NCI-H2081 (cell line): ENCODE data around the gene DPEP2.
"Not testable (repeated sequence)": the region's sequence is repeated elsewhere in the genome, so short reads cannot be mapped to it uniquely, and the experiment has no call there.

ENCODE experiments used
- DNase-seq, 2 experiments: peaks; one replicate each; lab custom pipeline; 2025; lab: John Stamatoyannopoulos, UW

DPEP2 gene, protein sequence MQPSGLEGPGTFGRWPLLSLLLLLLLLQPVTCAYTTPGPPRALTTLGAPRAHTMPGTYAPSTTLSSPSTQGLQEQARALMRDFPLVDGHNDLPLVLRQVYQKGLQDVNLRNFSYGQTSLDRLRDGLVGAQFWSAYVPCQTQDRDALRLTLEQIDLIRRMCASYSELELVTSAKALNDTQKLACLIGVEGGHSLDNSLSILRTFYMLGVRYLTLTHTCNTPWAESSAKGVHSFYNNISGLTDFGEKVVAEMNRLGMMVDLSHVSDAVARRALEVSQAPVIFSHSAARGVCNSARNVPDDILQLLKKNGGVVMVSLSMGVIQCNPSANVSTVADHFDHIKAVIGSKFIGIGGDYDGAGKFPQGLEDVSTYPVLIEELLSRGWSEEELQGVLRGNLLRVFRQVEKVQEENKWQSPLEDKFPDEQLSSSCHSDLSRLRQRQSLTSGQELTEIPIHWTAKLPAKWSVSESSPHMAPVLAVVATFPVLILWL

DNA sequence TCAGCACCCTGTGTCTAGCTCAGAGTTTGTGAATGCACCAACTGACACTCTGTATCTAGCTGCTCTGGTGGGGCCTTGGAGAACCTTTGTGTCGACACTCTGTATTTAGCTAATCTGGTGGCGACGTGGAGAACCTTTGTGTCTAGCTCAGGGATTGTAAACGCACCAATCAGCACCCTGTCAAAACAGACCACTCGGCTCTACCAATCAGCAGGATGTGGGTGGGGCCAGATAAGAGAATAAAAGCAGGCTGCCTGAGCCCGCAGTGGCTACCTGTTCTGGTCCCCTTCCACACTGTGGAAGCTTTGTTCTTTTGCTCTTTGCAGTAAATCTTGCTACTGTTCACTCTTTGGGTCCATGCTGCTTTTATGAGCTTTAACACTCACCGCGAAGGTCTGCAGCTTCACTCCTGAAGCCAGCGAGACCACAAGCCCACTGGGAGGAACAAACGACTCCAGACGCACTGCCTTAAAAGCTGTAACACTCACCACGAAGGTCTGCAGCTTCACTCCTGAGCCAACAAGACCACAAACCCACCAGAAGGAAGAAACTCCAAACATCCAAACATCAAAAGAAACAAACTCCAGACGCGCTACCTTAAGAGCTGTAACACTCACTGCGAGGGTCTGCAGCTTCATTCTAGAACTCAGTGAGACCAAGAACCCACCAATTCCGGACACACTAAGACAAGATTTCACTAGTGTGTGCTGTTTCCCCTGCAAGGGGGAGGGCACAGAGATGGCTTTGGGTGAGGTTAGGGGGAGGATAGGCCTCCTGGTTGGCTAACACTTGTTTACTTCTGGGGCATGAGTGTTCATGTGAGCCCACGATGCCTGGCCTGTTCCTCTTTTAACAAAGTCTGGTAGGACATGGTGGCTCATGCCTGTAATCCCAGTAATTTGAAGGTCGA is at the start of gene DPEP2:
TSS of gene DPEP2 (minus strand) at position 706 of the 910 bp plus-strand sequence. CDS start 6,272 bp downstream, outside the sequence.
- not testable (repeated sequence) for DNase-seq

DNA sequence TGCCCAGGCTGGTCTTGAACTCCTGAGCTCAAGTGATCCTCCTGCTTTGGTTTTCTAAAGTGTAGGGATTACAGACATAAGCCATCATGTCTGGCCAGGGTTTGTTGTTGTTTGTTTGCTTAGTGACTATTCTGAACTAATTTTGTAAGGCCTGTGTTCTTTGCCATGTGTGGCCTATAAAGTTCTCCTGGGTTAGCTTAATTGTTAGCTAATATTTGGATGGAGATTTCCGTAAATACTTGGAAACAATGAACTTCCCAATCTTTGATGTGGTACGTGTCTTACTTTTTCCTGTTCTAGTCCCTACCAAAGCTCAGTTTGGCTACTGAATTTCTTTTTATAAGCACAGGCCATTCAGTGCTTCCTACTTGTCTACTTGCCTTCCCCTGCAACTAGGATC is 48.7 kb upstream of the DPEP2 start:
- DNase-seq, result no peak

DNA sequence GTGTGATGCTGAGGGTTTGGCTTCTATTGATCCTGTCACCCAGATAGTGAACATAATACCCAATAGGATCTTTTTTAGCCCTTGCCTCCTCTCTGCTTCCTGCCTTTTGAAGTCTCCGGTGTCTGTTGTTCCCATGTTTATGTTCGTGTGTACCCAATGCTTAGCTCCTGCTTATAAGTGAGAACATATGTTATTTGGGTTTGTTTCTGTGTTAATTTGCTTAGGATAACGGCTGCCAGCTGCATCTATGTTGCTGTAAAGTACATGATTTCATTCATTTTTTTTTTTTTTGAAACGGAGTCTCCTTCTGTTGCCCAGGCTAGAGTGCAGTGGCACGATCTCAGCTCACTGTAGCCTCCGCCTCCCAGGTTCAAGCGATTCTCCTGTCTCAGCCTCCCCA is 46.8 kb upstream of the DPEP2 start:
- DNase-seq, result no peak

DNA sequence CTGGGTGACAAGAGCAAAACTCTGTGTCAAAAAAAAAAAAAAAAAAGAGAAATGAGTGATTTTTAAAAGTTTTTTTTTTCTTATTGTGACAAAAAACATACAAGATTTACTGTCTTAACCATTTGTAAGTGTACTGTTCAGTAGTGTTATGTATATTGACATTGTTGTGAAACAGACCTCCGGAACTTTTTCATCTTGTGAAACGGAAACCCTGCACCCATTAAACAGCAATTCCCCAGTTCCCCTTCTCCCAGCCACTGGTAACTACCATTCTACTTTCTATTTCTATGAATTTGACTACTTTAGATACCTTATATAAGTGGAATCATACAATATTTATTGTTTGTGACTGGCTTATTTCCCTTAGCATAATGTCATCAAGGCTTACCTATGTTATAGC is 42.5 kb upstream of the DPEP2 start:
- no peak for DNase-seq

DNA sequence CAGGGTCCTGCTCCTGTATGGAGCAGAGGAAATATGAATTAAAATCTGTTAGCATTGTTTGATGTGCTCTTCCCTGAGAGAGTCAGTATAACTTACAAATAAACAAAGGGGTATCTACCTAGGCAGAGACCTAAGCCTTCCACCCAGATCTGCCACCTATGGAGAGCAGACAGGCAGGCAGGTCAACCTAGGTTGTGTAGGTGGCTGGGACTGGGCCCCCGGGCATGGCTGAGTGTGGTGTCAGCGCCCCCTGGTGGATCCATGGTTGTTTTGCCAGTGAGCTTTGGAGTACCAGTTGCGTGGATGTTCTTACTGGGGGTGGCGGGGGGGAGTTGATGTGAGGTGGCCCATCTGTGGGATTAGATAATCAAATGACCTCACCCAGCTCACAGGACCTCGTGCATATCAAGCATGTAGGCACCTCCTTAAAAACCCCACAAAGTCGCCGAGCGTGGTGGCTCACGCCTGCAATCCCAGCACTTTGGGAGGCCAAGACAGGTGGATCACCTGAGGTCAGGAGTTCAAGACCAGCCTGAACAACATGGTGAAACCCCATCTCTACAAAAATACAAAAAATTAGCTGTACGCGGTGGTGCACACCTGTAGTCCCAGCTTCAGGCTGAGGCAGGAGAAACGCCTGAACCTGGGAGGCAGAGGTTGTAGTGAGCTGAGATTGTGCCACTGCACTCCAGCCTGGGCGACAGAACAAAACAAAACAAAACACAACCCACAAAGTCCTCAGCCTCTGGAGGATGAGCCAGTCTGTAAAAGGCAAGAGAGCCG is 41.4 kb upstream of the DPEP2 start:
- DNase-seq, result peak; percentile 37 to 47

DNA sequence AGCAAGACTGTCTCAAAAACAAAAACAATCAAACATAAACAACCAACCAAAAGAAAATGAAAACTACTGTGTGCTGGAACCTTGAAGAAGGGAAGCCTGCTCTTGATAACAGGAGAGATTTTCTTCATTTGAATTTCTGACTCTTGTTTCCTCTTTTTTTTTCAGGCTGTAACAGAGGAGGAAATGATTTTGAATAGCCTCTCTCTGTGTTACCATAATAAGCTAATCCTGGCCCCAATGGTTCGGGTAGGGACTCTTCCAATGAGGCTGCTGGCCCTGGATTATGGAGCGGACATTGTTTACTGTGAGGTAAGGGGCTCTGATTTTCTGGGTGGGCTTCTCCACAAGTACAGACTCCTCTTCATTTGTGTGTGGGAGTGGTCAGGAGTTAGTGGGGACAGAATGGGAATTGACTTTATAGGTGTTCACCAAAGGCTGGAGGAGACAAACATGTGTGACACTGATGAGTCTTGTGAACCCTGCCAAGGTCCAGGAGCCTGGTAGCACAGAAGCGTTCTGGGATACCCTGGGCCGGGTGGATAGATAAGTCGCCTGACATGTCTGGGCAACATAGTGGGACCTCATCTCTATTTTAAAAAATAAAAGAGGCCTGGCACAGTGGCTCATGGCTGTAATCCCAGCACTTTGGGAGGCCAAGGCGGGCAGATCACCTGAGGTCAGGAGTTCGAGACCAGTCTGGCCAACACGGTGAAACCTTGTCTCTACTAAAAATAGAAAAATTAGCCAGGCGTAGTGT is 38.7 kb upstream of the DPEP2 start:
- DNase-seq, result no peak

DNA sequence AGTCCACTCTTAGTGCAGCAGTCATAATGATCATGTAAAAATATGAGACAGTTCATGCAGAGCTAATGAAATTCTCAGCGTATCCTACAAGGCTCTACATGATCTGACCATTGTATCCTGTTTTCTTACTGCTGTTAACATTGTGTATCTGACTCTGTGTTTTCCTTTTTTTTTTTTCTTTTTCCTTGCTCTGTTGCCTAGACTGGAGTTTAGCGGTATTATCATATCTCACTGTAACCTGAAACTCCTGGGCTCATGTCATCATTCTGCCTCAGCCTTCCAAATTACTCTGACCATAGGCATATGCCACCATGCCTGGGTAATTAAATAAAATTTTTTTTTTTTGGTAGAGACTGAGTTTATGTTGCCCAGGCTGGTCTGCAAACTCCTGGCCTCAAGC is 35.9 kb upstream of the DPEP2 start:
- no peak for DNase-seq

DNA sequence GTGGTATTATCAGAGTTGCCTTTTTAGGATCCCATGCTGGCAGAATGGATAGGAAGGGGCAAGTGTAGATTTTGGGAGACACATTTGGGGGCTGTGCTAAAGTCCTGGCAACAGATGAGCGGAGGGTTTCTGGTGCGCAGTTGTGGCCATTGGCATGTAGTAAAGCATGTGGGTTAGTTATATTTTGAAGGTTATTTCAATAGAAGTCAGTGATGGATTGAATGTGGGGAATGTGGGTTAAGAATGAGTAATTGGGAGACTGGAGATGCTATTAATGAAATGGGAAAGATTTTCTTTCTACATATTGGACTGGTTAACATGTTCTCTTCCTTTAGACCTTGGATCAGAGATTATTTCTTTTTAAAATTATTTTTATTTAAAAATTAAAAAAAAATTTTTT is 33.8 kb upstream of the DPEP2 start:
- DNase-seq, result no peak

DNA sequence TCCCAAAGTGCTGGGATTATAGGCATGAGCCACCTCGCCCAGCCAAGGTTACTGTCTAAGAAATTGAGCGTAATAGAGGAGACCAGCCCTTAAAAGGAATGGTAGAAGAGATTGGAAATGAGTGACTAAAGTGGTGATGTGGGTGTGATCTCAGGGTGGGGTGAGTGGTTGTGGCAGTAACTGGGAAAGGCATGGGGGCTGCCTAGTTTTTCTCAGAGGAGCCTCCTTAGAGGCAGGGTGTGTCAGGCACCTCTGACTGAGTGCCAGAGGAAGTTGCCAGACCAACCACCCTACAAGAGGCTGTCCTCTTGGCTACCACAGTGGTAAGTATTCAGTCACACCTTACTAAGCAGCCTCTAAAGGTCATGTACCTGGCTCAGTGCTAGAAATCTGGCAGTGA is 32.7 kb upstream of the DPEP2 start:
- DNase-seq, result no peak

DNA sequence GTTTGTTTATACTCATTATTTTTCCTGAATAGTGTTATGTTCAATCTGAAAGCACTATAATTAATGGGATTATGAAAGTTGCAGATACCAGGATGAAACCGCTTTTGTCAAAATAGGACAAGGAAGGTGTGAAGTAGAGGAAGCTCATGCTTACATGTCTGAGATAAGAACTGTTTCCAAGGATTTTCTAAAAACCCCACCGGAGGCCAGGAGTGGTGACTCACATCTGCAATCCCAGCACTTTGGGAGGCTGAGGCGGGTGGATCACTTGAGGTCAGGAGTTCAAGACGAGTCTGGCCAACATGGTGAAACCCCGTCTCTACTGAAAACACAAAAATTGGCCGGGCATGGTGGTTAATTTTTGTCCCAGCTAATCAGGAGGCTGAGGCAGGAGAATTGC is 30.8 kb upstream of the DPEP2 start:
- DNase-seq, result not testable (repeated sequence)

DNA sequence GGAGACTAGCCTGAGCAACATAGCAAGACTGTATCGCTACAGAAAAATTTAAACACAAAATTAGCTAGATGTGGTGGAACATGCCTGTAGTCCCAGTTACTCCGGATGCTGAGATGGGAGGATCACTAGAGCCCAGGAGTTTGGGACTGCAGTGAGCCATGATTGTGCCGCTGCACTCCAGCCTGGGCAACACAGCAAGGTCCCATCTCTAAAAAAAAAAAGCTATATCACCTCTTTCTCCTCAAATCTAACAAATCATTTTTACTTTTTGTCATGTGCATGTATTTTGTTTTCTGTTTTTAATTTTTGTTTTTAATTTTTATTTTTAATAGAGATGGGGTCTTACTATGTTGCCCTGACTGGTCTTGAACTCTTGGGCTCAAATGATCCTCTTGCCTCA is 29.7 kb upstream of the DPEP2 start:
- DNase-seq, result no peak

DNA sequence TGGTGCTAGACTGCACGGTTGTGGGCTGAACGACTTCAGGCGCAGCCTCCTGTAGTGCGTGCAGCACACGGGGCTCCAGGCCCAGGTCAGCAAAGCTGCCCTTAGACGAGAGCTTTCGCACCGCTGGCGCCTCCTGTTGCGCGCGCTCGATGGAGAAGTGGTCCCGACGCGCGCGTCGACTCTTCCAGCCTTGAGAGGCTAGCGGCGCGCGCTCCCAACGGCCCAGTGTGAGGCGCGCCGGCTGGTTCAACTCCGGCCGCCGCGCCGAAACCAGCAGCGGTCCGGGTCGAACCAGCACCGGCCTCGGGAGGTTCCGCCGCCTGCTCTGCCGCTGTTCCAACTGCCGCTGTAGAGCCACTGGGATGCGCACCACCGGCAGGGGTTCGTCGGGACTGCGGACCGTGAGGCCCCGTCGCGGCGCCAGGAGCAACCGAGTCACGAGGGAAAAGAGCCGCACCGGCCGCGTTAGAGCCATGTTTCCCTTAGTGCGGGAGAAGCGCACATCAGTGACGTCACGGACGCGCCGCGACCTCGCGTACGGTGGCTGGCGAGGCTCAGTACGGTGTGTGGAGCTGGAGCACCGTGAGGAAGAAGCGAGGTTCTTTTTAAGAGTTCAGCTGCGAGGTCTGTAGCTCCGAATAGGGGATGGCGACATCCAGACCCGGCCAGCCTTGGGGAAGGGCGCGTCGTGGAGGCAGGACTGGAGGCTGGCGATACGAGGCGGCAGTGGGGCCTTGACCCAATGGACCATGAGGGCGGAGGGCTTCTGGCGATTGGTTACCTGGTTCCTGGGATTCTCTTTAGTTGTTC is 23.6 kb upstream of the DPEP2 start, which contains the start of the genes DDX28 and DUS2:
TSS of gene DDX28 (minus strand) at position 505 of the 810 bp plus-strand sequence. CDS start at position 475, 30 bp downstream.
TSS of gene DUS2 (plus strand) at position 557 of the 810 bp plus-strand sequence. CDS start 14,740 bp downstream, outside the sequence.
- peak; percentile 60 to 84 for DNase-seq

DNA sequence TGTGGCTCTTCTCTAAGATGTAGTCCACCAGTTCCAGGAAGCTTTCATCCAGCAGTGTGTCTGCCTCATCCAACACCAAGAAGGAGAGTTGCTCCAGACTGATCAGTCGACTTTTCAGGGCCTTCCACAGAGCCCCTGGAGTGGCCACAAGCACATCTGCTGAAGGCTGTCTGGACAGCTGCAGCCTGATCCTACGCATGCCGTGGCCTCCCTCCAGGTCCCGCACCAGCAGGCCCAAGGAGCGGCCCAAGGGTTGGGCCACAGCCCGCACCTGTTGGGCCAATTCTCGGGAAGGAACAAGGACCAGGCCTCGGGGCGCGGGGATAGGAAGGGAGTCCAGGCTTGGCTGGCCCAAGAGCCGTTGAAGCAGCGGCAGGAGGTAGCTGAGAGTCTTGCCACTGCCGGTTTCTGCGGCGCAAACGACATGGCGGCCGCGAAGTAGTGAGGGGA is 23.0 kb upstream of the DPEP2 start:
- no peak for DNase-seq

DNA sequence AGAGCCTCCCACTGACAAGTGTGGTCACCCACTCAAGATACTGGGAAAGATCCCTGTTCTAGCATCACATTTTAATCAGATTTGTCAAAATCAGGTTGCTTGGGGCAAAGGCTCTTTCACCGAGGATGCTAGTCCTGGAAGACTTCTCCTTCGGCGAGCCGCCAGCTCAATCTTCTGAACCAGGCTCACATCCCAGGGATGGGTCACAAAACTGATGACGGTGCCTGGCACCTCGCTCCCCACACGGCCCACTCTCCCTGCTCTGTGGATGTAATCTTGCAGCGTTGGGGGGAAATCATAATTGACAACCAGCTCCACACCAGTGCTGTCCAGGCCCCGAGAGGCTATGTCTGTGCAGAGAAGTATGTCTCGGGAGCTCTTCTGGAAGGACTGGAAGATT is 22.2 kb upstream of the DPEP2 start:
- DNase-seq, result no peak

DNA sequence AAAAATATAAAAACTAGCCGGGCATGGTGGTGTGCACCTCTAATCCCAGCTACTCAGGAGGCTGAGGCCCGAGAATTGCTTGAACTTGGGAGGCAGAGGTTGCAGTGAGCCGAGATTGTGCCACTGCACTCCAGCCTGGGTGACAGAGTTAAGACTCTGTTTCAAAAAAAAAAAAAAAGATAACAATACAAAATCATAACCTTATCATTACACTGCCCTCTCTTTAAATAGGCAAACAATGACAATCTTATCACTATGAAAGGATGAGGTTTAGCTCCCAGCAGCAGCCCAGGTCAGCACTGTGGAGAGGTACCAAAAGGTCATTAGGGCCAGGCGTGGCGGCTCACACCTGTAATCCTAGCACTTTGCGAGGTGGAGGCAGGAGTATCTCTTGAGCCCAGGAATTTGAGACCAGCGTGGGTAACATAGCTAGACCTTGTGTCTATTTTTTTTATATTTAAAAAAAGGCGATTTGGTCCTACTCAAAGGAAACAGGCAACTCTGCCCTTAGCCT is 19.9 kb upstream of the DPEP2 start:
- DNase-seq, result no peak

DNA sequence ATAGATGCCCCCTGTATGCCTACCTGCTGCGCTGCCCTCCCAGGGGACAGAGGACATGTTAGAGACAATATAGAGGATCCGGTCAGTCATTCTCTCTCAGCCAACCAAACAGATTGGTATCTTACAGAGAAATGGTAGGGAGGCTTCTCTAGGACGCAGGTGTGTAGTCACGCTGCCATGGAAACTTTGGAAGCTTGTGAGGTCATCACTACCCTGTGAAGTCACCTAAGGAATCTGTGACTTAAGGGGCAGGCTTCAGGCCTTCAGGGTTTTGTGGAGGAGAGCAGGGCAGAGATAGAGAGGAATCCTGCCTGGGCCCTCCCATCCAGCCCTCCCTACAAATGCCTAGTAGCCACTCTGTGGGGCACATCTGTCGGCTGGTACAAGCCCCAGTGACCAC is 16.4 kb upstream of the DPEP2 start, which contains the start of gene DPEP2NB:
TSS of gene DPEP2NB (minus strand) at position 231 of the 400 bp plus-strand sequence. CDS start at position 90, 141 bp downstream.
- no peak for DNase-seq

DNA sequence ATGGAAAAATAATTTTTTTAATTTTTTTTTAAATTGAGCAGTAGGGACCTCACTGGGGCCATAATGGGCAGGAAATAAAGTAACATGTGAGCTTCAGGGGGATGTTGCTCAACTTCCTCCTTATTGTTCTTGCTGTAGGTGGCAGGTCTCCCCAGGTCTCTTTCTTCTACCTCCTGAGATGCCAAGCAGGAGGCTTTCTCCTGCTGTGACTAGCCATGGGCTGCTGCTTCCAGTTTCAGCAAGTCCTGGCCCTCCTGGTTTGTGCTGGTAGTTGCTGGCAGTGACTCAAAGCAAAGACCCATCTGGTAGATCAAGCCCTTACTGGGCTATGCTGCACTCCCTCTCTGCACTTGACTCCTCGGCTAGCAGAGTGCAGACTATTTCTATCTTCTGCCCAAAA is 14.2 kb upstream of the DPEP2 start:
- no peak for DNase-seq

DNA sequence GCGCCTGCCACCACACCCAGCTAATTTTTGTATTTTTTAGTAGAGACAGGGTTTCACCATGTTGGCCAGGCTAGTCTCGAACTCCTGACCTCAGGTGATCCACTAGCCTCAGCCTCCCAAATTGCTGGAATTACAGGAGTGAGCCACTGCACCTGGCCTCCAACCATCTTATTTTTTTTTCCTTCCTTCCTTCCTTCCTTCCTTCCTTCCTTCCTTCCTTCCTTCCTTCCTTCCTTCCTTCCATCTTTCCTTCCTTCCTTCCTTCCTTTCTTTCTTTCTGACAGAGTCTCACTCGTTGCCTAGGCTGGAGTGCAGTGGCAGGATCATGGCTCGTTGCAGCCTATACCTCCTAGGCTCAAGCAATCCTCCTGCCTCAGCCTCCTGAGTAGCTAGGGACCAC is 10.6 kb upstream of the DPEP2 start:
- not testable (repeated sequence) for DNase-seq

DNA sequence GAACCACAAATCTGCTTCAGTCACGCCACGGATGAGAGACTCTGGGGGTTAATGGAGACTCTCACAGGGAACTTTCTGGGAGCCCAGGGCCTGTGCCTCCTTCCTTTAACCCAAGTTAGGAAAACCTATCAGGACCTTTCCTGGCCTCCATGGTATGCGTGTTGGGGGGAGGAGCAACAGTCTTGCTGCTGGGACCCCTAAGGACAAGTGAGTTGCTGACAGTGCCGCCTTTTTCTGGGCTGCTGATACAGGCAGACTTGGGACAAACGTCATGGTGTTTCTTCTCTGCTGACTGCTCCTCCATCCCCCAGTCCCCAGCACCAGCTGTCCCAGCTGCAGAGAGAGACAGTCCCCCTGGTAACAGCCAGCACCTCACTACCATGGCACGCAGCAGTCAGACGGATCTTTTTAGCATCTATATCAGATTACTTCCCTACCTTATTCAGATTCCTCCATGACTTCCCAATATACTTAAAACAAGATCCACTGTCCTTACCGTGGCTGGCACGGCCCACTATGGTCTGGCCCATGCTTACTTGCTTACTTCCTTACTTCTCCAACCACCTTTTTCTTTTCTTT is 10.0 kb upstream of the DPEP2 start:
- no peak for DNase-seq
